ENCODE data around the gene RAB5B.
"Not testable (repeated sequence)": the region's sequence is repeated elsewhere in the genome, so short reads cannot be mapped to it uniquely, and the experiment has no call there.

RAB5B gene

GRCh38 chr12:56001487-56002100, 27.7 kb downstream of the RAB5B start:
- Histone ChIP-seq H3K27me3 (ENCODE audit: insufficient read depth, low read length, poor library complexity, severe bottlenecking) (no peaks in the 10 kb centered on the region), H3F3A (ENCODE audit: low read depth) (no peaks in the 10 kb centered on the region), H3K79me2 (ENCODE audit: insufficient read depth, low read length) (no peaks in the 10 kb centered on the region), H4K20me1 (ENCODE audit: insufficient read depth, low read length, poor library complexity, severe bottlenecking) (no peaks in the 10 kb centered on the region), H3K9me2 (replicated peaks; ENCODE audit: low read depth, low read length) (no peaks in the 10 kb centered on the region), H3K9ac (ENCODE audit: low read depth, low read length, poor library complexity, severe bottlenecking) (no peak overlapping the region), H3K4me3 (ENCODE audit: low read length, poor library complexity, severe bottlenecking) (no peak overlapping the region), H3K9me3 (ENCODE audit: insufficient read depth, low read depth, low read length) (no peaks in the 10 kb centered on the region), H3K4me2 (ENCODE audit: low read depth, low read length, poor library complexity, severe bottlenecking) (no peak overlapping the region), H3K4me1 (ENCODE audit: insufficient read depth, low read length, poor library complexity, severe bottlenecking) (no peaks in the 10 kb centered on the region), H2AFZ (ENCODE audit: low read length) (no peak overlapping the region), H3K36me3 (ENCODE audit: insufficient read depth, low read length) (no peaks in the 10 kb centered on the region)
- TF ChIP-seq EZH2phosphoT487 (IDR thresholded peaks at IDR 0.05; ENCODE audit: borderline replicate concordance) = no peak
- TF ChIP-seq CTCF (conservative IDR thresholded peaks at IDR 0.05; ENCODE audit: low read length) = no peak

- not testable (repeated sequence) for H3K4me3 ChIP-seq (ENCODE audit: low read length, poor library complexity, severe bottlenecking); H3K4me2 ChIP-seq (ENCODE audit: low read depth, low read length, poor library complexity, severe bottlenecking); H3K4me1 ChIP-seq (ENCODE audit: insufficient read depth, low read length, poor library complexity, severe bottlenecking); H3K36me3 ChIP-seq (ENCODE audit: insufficient read depth, low read length); H3F3A ChIP-seq (ENCODE audit: low read depth); H3K27me3 ChIP-seq (ENCODE audit: insufficient read depth, low read length, poor library complexity, severe bottlenecking); H3K9ac ChIP-seq (ENCODE audit: low read depth, low read length, poor library complexity, severe bottlenecking); H3K79me2 ChIP-seq (ENCODE audit: insufficient read depth, low read length); H3K9me3 ChIP-seq (ENCODE audit: insufficient read depth, low read depth, low read length); H3K9me2 ChIP-seq (replicated peaks; ENCODE audit: low read depth, low read length); H4K20me1 ChIP-seq (ENCODE audit: insufficient read depth, low read length, poor library complexity, severe bottlenecking); H2AFZ ChIP-seq (ENCODE audit: low read length)
These were observed 29.5 kb downstream of the RAB5B start for GRCh38 chr12:56003376-56003775.

GRCh38 chr12:56004211-56004610, 30.3 kb downstream of the RAB5B start:
- no peak overlapping the region for H2AFZ ChIP-seq (ENCODE audit: low read length)
- H3K4me2 ChIP-seq (ENCODE audit: low read depth, low read length, poor library complexity, severe bottlenecking) = no peak overlapping the region
- no peaks in the 10 kb centered on the region for H3K36me3 ChIP-seq (ENCODE audit: insufficient read depth, low read length)

More at GRCh38 chr12:56004211-56004610, 30.3 kb downstream of the RAB5B start:
- H3K9me2 ChIP-seq (replicated peaks; ENCODE audit: low read depth, low read length) = no peaks in the 10 kb centered on the region
- no peaks in the 10 kb centered on the region for H3K9me3 ChIP-seq (ENCODE audit: insufficient read depth, low read depth, low read length)
- H3K4me1 ChIP-seq (ENCODE audit: insufficient read depth, low read length, poor library complexity, severe bottlenecking) = peaks cover 9% of the 10 kb centered on the region
- H4K20me1 ChIP-seq (ENCODE audit: insufficient read depth, low read length, poor library complexity, severe bottlenecking) = no peaks in the 10 kb centered on the region
- no peaks in the 10 kb centered on the region for H3K27me3 ChIP-seq (ENCODE audit: insufficient read depth, low read length, poor library complexity, severe bottlenecking)
- H3K4me3 ChIP-seq (ENCODE audit: low read length, poor library complexity, severe bottlenecking) = no peak overlapping the region
- H3F3A ChIP-seq (ENCODE audit: low read depth) = no peaks in the 10 kb centered on the region
- no peak for TF ChIP-seq CTCF (conservative IDR thresholded peaks at IDR 0.05; ENCODE audit: low read length)
- no peak for TF ChIP-seq EZH2phosphoT487 (IDR thresholded peaks at IDR 0.05; ENCODE audit: borderline replicate concordance)
- no peak overlapping the region for H3K9ac ChIP-seq (ENCODE audit: low read depth, low read length, poor library complexity, severe bottlenecking)
- no peaks in the 10 kb centered on the region for H3K79me2 ChIP-seq (ENCODE audit: insufficient read depth, low read length)

Data from Loucy (cell line).